NCI-H446 (cell line): ENCODE measurements around the gene DOK1.

ENCODE experiments used
- DNase-seq, 2 experiments: peaks; one replicate each; lab custom pipeline; 2025; lab: John Stamatoyannopoulos, UW

Gene DOK1

DNA sequence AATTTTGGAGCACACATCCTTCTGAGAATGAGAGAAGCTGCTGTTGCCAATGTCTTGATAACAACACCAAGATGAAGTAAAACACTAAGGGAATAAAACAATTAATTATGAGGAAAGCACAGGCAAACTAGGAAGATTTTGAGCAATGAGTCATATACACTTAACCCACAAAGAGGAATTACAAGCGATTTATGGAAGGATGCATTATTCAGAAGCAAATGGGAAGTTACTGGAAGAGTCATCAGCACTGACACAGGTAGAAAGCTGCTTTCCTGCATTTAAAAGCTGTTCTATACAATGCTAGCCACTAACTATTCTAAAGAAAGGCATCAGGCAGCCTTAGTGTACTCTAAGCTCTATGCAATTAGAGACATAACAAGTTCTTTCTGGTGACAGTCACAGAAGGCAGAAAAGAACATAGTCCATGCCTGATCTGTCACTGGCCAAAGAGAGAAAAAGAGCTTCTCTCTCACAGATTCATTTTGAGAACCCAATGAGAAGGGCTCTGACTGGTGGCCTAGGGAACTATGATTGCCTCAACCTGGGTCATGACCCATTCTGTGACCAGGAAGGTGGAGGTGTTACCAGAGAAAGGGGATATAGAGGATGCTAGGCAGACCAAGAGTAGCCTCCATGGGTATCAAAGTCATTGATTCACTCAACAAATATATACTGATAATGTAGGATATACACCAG is 48.2 kb downstream of the DOK1 start:
- no peak for DNase-seq

DNA sequence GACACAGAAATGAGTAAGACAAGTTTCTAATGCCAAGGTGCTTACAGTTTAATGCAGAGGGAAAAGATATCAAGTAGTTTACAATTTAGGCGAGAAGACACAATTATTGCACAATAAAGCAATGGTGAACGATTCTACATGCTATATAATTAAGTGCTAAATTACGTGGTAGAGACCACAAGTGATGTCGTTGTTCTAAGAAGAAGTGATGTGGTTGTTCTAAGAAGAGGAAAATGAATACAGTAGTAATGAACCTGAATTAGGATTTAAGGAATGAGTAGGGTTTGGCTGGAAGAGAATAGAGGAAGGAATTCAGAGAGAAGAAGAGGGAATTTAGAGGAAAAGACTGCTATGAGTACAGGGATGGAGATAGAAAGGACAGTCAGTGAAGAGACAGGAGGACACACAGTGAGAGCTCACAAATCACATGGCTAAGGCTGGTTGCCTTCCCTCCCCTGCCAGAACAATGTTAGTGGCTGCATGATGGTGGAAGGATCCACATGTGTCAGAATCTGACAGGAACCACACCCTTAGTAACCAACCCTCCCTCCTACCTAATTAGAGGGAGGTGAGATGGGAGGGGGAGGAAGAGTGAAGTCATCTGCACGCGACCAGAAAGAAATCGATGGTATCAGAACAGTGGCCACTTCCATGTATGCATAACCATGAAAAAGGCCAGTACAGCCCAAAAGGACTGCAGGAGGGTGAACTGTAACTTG is 48.9 kb downstream of the DOK1 start:
- no peak for DNase-seq

DNA sequence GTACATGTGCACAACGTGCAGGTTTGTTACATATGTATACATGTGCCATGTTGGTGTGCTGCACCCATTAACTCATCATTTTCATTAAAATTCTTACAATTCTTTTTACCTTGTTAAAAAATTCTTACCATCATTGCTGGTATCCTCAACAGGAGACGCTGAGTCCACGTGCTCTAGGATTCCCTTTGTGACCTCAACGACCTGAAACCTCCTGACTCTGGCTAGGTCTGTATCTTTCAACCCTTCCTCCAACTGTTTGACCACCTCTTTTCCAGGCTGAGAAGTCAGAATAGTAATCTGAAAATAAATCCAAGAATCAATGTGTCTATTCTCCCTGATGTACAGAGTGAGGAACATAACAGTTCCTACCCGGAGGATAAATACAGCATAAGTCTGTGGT is 52.4 kb downstream of the DOK1 start:
- DNase-seq = no peak
